A549 (cell line): ENCODE results near the gene FOXP1. TPM values are rescaled to one million over a fixed set of nuclear protein-coding genes. Genes with fewer than 3 reads are reported as not detected.
A peak's percentile ranks its signal among the peaks of the same experiment; 100 is the strongest.

Source experiments
- ATAC-seq, 2 experiments: fragments of 200-7000 bp in 1 of 2; fragments of >200 bp in 1 of 2; cut with Nextera tagmentation in 1 of 2; cut with Tn5 transposase in 1 of 2; 3 replicates each; pipeline versions ENCODE4 v1.8.0 to v1.9.1; 2018 to 2020; ENCODE audit warnings: mild to moderate bottlenecking in 1 of 2, moderate library complexity in 1 of 2
- CTCF ChIA-PET: fragments of 300-600 bp; sonication (Branson Sonifier 250); formaldehyde crosslinking; extraction: SDS; loops from one replicate; lab custom pipeline; 2021; ENCODE audit warnings: antibody characterized with exemption, inconsistent platforms; lab: Yijun Ruan, JAX
- POLR2A ChIA-PET: fragments of 350-600 bp; formaldehyde crosslinking; extraction: SDS; loops from one replicate; lab custom pipeline; 2021; ENCODE audit warnings: antibody characterized with exemption, inconsistent platforms; lab: Yijun Ruan, JAX
- DNase-seq, 2 experiments: peaks; one replicate each; pipeline versions ENCODE4 v3.0.0 to v3.0.0-alpha.2; 2011 to 2016; ENCODE audit warnings: low read depth in 1 of 2, low spot score in 1 of 2
- FAIRE-seq: peaks from 2 replicates; lab custom pipeline; 2011; peaks lifted over from hg19 to GRCh38; lab: Jason Lieb, UNC
- H3K27ac ChIP-seq, 2 experiments: fragments of >200 bp; sonication (Bioruptor Twin); formaldehyde crosslinking; 3 replicates each; pipeline ENCODE4 v1.5.1; 2016 to 2017
- H3K4me1 ChIP-seq: fragments of >200 bp; sonication (Bioruptor Twin); formaldehyde crosslinking; 3 replicates; pipeline ENCODE4 v1.6.1; 2016
- H3K4me2 ChIP-seq: fragments of >200 bp; sonication (Bioruptor Twin); formaldehyde crosslinking; 3 replicates; pipeline ENCODE4 v1.6.1; 2016
- H3K4me3 ChIP-seq: fragments of >200 bp; sonication (Bioruptor Twin); formaldehyde crosslinking; 3 replicates; pipeline ENCODE4 v1.5.1; 2016
- H3K9me3 ChIP-seq: fragments of >200 bp; sonication (Bioruptor Twin); formaldehyde crosslinking; 3 replicates; pipeline ENCODE4 v1.6.1; 2016
- BHLHE40 ChIP-seq: IDR thresholded peaks from 2 replicates; pipeline ENCODE4 v1.6.1; 2012; ENCODE audit warnings: low read depth, low read length, inconsistent platforms
- CEBPB ChIP-seq, 2 experiments: fragments of >200 bp in 1 of 2; sonication (Bioruptor Twin) in 1 of 2; formaldehyde crosslinking in 1 of 2; IDR thresholded peaks; 2 replicates each; pipeline ENCODE4 v1.6.1; 2012 to 2016
- CTCF ChIP-seq: fragments of >200 bp; sonication (Bioruptor Twin); formaldehyde crosslinking; IDR thresholded peaks from 3 replicates; pipeline ENCODE4 v1.5.1; 2016
- EHMT2 ChIP-seq: fragments of 200-600 bp; sonication (generic); IDR thresholded peaks from 2 replicates; pipeline ENCODE4 v1.6.1; 2016; ENCODE audit warnings: antibody characterized with exemption, low read depth, mild to moderate bottlenecking, moderate library complexity
- EP300 ChIP-seq, 2 experiments: fragments of >200 bp; sonication (Bioruptor Twin); formaldehyde crosslinking; IDR thresholded peaks; 2 replicates in 1 of 2; 3 replicates in 1 of 2; pipeline ENCODE4 v1.6.1; 2016 to 2017
- FOSL2 ChIP-seq, 2 experiments: fragments of 450-650 bp in 1 of 2; fragments of >200 bp in 1 of 2; sonication (Bioruptor Twin) in 1 of 2; formaldehyde crosslinking; IDR thresholded peaks; 2 replicates each; pipeline versions ENCODE4 v1.5.0 to v1.6.1; 2016 to 2020; ENCODE audit warnings: mild to moderate bottlenecking in 1 of 2, moderate library complexity in 1 of 2
- GATA3 ChIP-seq: IDR thresholded peaks from 2 replicates; pipeline ENCODE4 v1.6.1; 2012; ENCODE audit warnings: borderline replicate concordance
- HDAC2 ChIP-seq: fragments of 200-600 bp; sonication (generic); IDR thresholded peaks from 2 replicates; pipeline ENCODE4 v1.6.1; 2016
- HEYL ChIP-seq: fragments of 250-450 bp; sonication (Bioruptor Pico); IDR thresholded peaks from 2 replicates; pipeline ENCODE4 v1.8.0; 2021; ENCODE audit warnings: mild to moderate bottlenecking, moderate library complexity
- JUN ChIP-seq, 2 experiments: fragments of >200 bp; sonication (Bioruptor Twin); formaldehyde crosslinking; IDR thresholded peaks; 2 replicates in 1 of 2; 3 replicates in 1 of 2; pipeline ENCODE4 v1.6.1; 2016 to 2017
- JUNB ChIP-seq: fragments of >200 bp; sonication (Bioruptor Twin); formaldehyde crosslinking; IDR thresholded peaks from 2 replicates; pipeline ENCODE4 v1.6.1; 2016
- NFE2L2 ChIP-seq: fragments of 150-350 bp; conservative IDR thresholded peaks from 2 replicates; pipeline ENCODE4 v1.6.1; 2014; ENCODE audit warnings: low read length
- NR3C1 ChIP-seq: fragments of >200 bp; sonication (Bioruptor Twin); formaldehyde crosslinking; IDR thresholded peaks from 3 replicates; pipeline ENCODE4 v1.6.1; 2017
- PHF8 ChIP-seq: fragments of 200-600 bp; sonication (generic); IDR thresholded peaks from 2 replicates; pipeline ENCODE4 v1.6.1; 2016; ENCODE audit warnings: low read depth, mild to moderate bottlenecking, antibody characterized with exemption, moderate library complexity, borderline replicate concordance
- RAD21 ChIP-seq, 2 experiments: fragments of >200 bp in 1 of 2; sonication (Bioruptor Twin) in 1 of 2; formaldehyde crosslinking in 1 of 2; IDR thresholded peaks in 1 of 2; conservative IDR thresholded peaks in 1 of 2; 2 replicates in 1 of 2; 3 replicates in 1 of 2; pipeline ENCODE4 v1.6.1; 2012 to 2018; ENCODE audit warnings: inconsistent platforms in 1 of 2
- RARB ChIP-seq: fragments of 250-450 bp; sonication (Bioruptor Pico); IDR thresholded peaks from 2 replicates; pipeline ENCODE4 v1.8.0; 2021; ENCODE audit warnings: mild to moderate bottlenecking, moderate library complexity
- SMC3 ChIP-seq: fragments of >200 bp; sonication (Bioruptor Twin); formaldehyde crosslinking; IDR thresholded peaks from 3 replicates; pipeline ENCODE4 v1.6.1; 2018; ENCODE audit warnings: inconsistent platforms
- ZC3H11A ChIP-seq: fragments of 450-650 bp; IDR thresholded peaks from 2 replicates; pipeline ENCODE4 v1.6.1; 2014; ENCODE audit warnings: antibody characterized with exemption, mild to moderate bottlenecking
- ZNF302 ChIP-seq: fragments of 250-450 bp; sonication (Bioruptor Pico); IDR thresholded peaks from 2 replicates; pipeline ENCODE4 v1.9.0; 2021; ENCODE audit warnings: inconsistent platforms, mild to moderate bottlenecking, moderate library complexity
- ZSCAN20 ChIP-seq: fragments of 250-450 bp; sonication (Bioruptor Pico); IDR thresholded peaks from 2 replicates; pipeline ENCODE4 v1.8.0; 2022; ENCODE audit warnings: mild to moderate bottlenecking, moderate library complexity
- WGBS: methylation state at CpG from one replicate; pipeline ENCODE4 v1.1.6; 2017; ENCODE audit errors: missing lambda C conversion rate; 5-methylcytosine and 5-hydroxymethylcytosine counted together
- polyA plus RNA-seq, 4 experiments: library from polyadenylated mRNA; depleted of rRNA in 3 of 4; stranded (reverse); fragments of >200 nt; fragmentation: RNase III in 1 of 4; extraction: RNeasy Plus Mini Kit Qiagen cat#74134 plus additional on column Dnase treatment in 1 of 4; gene quantifications; 2 replicates in 3 of 4; 3 replicates in 1 of 4; pipeline ENCODE4 v1.2.3, GENCODE V29; 2011 to 2017
- TF ChIP-seq, protein P1 (sequence below): fragments of >200 bp; sonication (Bioruptor Twin); formaldehyde crosslinking; IDR thresholded peaks from 3 replicates; pipeline ENCODE4 v1.6.1; 2016

FOXP1 gene
- polyA plus RNA-seq, 2 of the 4 experiments (the other 2 are of a cell fraction): 12.8 to 13.9 TPM

DNA sequence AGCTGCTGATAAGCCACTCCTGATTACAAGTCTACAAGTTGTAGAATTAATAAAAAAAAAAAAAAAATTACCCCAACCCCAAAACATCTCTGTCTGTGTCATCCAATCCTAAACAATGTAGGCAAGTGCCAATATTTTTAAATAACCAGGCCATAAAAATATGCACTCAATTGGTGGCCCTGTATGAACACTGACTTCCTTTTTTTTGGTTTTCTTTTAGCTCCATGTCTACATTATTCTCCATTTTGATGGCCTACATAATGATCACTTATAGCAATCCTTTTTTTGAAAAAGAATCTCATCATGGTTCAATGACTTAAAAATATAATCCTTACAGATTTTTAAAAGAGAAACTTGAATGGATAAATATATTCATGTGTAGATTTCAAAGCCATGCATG lies 72.1 kb downstream of the FOXP1 start:
- no peaks in the 10 kb centered on the region for H3K9me3 ChIP-seq
- CTCF ChIA-PET: interaction anchor here (0.6 to 4.4 kb wide), 5 partner anchors 28 to 393 kb away, joined by 3 to 39 read pairs (median 3); partner anchors contain the start of gene FOXP1
- H3K4me1 ChIP-seq: peaks cover 52% of the 10 kb centered on the region
- DNase-seq (no peak), FAIRE-seq (no peak)
- peak overlapping the region; percentile 60 for H3K4me2 ChIP-seq
- no peak overlapping the region for H3K4me3 ChIP-seq
- peak overlapping the region; percentile 76 to 90 for H3K27ac ChIP-seq
- no peak for TF ChIP-seq EHMT2
- TF ChIP-seq RAD21 (conservative IDR thresholded peaks at IDR 0.05 in 1 of 2, IDR thresholded peaks at IDR 0.05 in 1 of 2): 0 out of 5 replicates have a peak, but pooled peaks of 1 of the 2 experiments have one; percentile 1
- TF ChIP-seq, all 56 proteins: peak for 1
- POLR2A ChIA-PET: interaction anchor here (1.0 to 2.3 kb wide), 7 partner anchors 15 to 73 kb away, joined by 3 to 19 read pairs (median 7); partner anchors contain the start of gene FOXP1
- ATAC-seq: no peak; a peak in 2 of 6 replicates

DNA sequence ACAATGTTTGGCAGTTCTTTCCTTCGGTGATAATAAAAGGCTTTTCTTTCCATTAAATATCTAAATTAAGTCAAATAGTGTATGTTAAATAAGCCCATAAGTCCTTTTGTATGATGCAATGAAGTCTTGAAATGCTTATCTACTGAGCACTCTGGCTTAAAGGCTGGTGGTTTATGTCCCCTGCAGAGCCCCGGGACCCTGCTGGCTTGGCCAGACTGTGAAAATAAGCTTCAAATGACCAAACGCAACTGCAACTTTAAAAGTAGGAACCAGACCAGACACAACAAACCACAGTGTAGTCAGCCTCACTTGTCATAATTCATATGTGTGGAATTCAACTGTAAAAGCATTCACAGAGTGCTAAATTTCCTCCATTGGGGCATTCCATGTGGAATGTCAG lies 72.5 kb downstream of the FOXP1 start:
- ATAC-seq (peak; percentile 83 to 85), DNase-seq (peak; percentile 28 to 65), FAIRE-seq (no peak)
- ChIA-PET CTCF (interaction anchor here (0.6 to 4.4 kb wide), 9 partner anchors 13 to 393 kb away, joined by 3 to 39 read pairs (median 3); partner anchors contain the start of gene FOXP1), POLR2A (interaction anchor here (0.9 to 2.3 kb wide), 8 partner anchors 15 to 74 kb away, joined by 3 to 19 read pairs (median 6); partner anchors contain the start of gene FOXP1)
- peak overlapping the region; percentile 76 to 90 for H3K27ac ChIP-seq
- H3K4me2 ChIP-seq: peak overlapping the region; percentile 60
- no peaks in the 10 kb centered on the region for H3K9me3 ChIP-seq
- WGBS: 32% methylated on average over 3 of the region's 3 CpGs
- peaks cover 53% of the 10 kb centered on the region for H3K4me1 ChIP-seq
- H3K4me3 ChIP-seq: no peak overlapping the region
- peak; percentile 47 to 56; a peak in 2 of 4 replicates for TF ChIP-seq CEBPB (IDR thresholded peaks at IDR 0.05)
- TF ChIP-seq NR3C1: no peak
- TF ChIP-seq PHF8: no peak
- peak; percentile 73; the same call in 1 of the 2 replicates for TF ChIP-seq GATA3
- no peak for TF ChIP-seq HDAC2
- TF ChIP-seq JUNB: peak; percentile 73
- no peak for TF ChIP-seq RARB (CRISPR knock-in tag)
- no peak for TF ChIP-seq FOSL2 (IDR thresholded peaks at IDR 0.05)
- peak; percentile 23; the same call in 1 of the 2 replicates for TF ChIP-seq FOSL2 (CRISPR knock-in tag; IDR thresholded peaks at IDR 0.05)
- TF ChIP-seq HEYL (CRISPR knock-in tag): no peak
- peak; percentile 75 to 86; a peak in 4 of 5 replicates for TF ChIP-seq EP300 (IDR thresholded peaks at IDR 0.05)
- TF ChIP-seq, protein P1, sequence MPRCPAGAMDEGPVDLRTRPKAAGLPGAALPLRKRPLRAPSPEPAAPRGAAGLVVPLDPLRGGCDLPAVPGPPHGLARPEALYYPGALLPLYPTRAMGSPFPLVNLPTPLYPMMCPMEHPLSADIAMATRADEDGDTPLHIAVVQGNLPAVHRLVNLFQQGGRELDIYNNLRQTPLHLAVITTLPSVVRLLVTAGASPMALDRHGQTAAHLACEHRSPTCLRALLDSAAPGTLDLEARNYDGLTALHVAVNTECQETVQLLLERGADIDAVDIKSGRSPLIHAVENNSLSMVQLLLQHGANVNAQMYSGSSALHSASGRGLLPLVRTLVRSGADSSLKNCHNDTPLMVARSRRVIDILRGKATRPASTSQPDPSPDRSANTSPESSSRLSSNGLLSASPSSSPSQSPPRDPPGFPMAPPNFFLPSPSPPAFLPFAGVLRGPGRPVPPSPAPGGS: 0 out of 3 replicates have a peak, but pooled peaks have one; percentile 23
- TF ChIP-seq RAD21 (conservative IDR thresholded peaks at IDR 0.05 in 1 of 2, IDR thresholded peaks at IDR 0.05 in 1 of 2): 0 out of 5 replicates have a peak, but pooled peaks of 1 of the 2 experiments have one; percentile 16

- DNase-seq: peak; percentile 29 to 46
Measured at GRCh38 chr3:71510510-71510909, 73.0 kb downstream of the FOXP1 start.

More at GRCh38 chr3:71510510-71510909, 73.0 kb downstream of the FOXP1 start:
- ChIA-PET CTCF (interaction anchor here (0.6 to 4.4 kb wide), 10 partner anchors 13 to 1360 kb away, joined by 3 to 39 read pairs (median 3); partner anchors contain the start of gene FOXP1), POLR2A (interaction anchor here (0.9 to 2.3 kb wide), 6 partner anchors 14 to 74 kb away, joined by 3 to 19 read pairs (median 11); partner anchors contain the start of gene FOXP1)
- Histone ChIP-seq H3K27ac (peak overlapping the region; percentile 76 to 90), H3K4me2 (peak overlapping the region; percentile 60), H3K4me1 (peaks cover 54% of the 10 kb centered on the region), H3K4me3 (no peak overlapping the region)
- 48% methylated on average over 3 of the region's 3 CpGs for WGBS
- ATAC-seq (peak; percentile 80 to 85), FAIRE-seq (no peak)
- TF ChIP-seq ZSCAN20 (no peak), RAD21 (conservative IDR thresholded peaks at IDR 0.05 in 1 of 2, IDR thresholded peaks at IDR 0.05 in 1 of 2) (peak; percentile 31 to 37), NFE2L2 (no peak), FOSL2 (IDR thresholded peaks at IDR 0.05) (no peak), FOSL2 (CRISPR knock-in tag; IDR thresholded peaks at IDR 0.05) (no peak), NR3C1 (no peak), SMC3 (peak; percentile 25; the same call in 2 of the 3 replicates), BHLHE40 (no peak), JUN (IDR thresholded peaks at IDR 0.05) (peak in 1 of 2 experiments; percentile 6; a peak in 1 of 5 replicates), ZNF302 (no peak), ZC3H11A (no peak), HDAC2 (no peak), CTCF (peak; percentile 24; the same call in 1 of the 3 replicates)
- TF ChIP-seq, all 56 proteins: peak for 4
- no peaks in the 10 kb centered on the region for H3K9me3 ChIP-seq
